A549 (cell line): ENCODE data around the gene SP110. TPM values are rescaled to one million over a fixed set of nuclear protein-coding genes. Genes with fewer than 3 reads are reported as not detected.

Source experiments
- ATAC-seq, 2 experiments: fragments of 200-7000 bp in 1 of 2; fragments of >200 bp in 1 of 2; cut with Nextera tagmentation in 1 of 2; cut with Tn5 transposase in 1 of 2; 3 replicates each; pipeline versions ENCODE4 v1.8.0 to v1.9.1; 2018 to 2020; ENCODE audit warnings: mild to moderate bottlenecking in 1 of 2, moderate library complexity in 1 of 2
- CTCF ChIA-PET: fragments of 300-600 bp; sonication (Branson Sonifier 250); formaldehyde crosslinking; extraction: SDS; loops from one replicate; lab custom pipeline; 2021; ENCODE audit warnings: antibody characterized with exemption, inconsistent platforms; lab: Yijun Ruan, JAX
- POLR2A ChIA-PET: fragments of 350-600 bp; formaldehyde crosslinking; extraction: SDS; loops from one replicate; lab custom pipeline; 2021; ENCODE audit warnings: antibody characterized with exemption, inconsistent platforms; lab: Yijun Ruan, JAX
- DNase-seq, 2 experiments: peaks; one replicate each; pipeline versions ENCODE4 v3.0.0 to v3.0.0-alpha.2; 2011 to 2016; ENCODE audit warnings: low read depth in 1 of 2, low spot score in 1 of 2
- FAIRE-seq: peaks from 2 replicates; lab custom pipeline; 2011; peaks lifted over from hg19 to GRCh38; lab: Jason Lieb, UNC
- H3K27ac ChIP-seq, 2 experiments: fragments of >200 bp; sonication (Bioruptor Twin); formaldehyde crosslinking; 3 replicates each; pipeline ENCODE4 v1.5.1; 2016 to 2017
- H3K4me1 ChIP-seq: fragments of >200 bp; sonication (Bioruptor Twin); formaldehyde crosslinking; 3 replicates; pipeline ENCODE4 v1.6.1; 2016
- H3K4me2 ChIP-seq: fragments of >200 bp; sonication (Bioruptor Twin); formaldehyde crosslinking; 3 replicates; pipeline ENCODE4 v1.6.1; 2016
- H3K4me3 ChIP-seq: fragments of >200 bp; sonication (Bioruptor Twin); formaldehyde crosslinking; 3 replicates; pipeline ENCODE4 v1.5.1; 2016
- H3K9me3 ChIP-seq: fragments of >200 bp; sonication (Bioruptor Twin); formaldehyde crosslinking; 3 replicates; pipeline ENCODE4 v1.6.1; 2016
- ATOH8 ChIP-seq: fragments of 250-450 bp; sonication (Bioruptor Pico); IDR thresholded peaks from 2 replicates; pipeline ENCODE4 v1.5.0; 2020; ENCODE audit warnings: low read depth, mild to moderate bottlenecking, moderate library complexity
- CBX8 ChIP-seq: fragments of 200-600 bp; sonication (generic); IDR thresholded peaks from 2 replicates; pipeline ENCODE4 v1.6.1; 2016
- CHD2 ChIP-seq: fragments of 150-350 bp; IDR thresholded peaks from 2 replicates; pipeline ENCODE4 v1.6.1; 2014; ENCODE audit warnings: low read length; ENCODE audit not compliant: partially characterized antibody
- CHD4 ChIP-seq: fragments of 200-600 bp; sonication (generic); IDR thresholded peaks from 2 replicates; pipeline ENCODE4 v1.6.1; 2016; ENCODE audit warnings: antibody characterized with exemption, mild to moderate bottlenecking, borderline replicate concordance
- EHMT2 ChIP-seq: fragments of 200-600 bp; sonication (generic); IDR thresholded peaks from 2 replicates; pipeline ENCODE4 v1.6.1; 2016; ENCODE audit warnings: antibody characterized with exemption, low read depth, mild to moderate bottlenecking, moderate library complexity
- ESRRA ChIP-seq: fragments of 150-350 bp; IDR thresholded peaks from 2 replicates; pipeline ENCODE4 v1.6.1; 2014; ENCODE audit warnings: mild to moderate bottlenecking, low read length, borderline replicate concordance
- FOXS1 ChIP-seq: fragments of 250-450 bp; sonication (Bioruptor Pico); IDR thresholded peaks from 2 replicates; pipeline ENCODE4 v1.5.0; 2020; ENCODE audit warnings: mild to moderate bottlenecking, moderate library complexity
- GATA3 ChIP-seq: IDR thresholded peaks from 2 replicates; pipeline ENCODE4 v1.6.1; 2012; ENCODE audit warnings: borderline replicate concordance
- HDAC2 ChIP-seq: fragments of 200-600 bp; sonication (generic); IDR thresholded peaks from 2 replicates; pipeline ENCODE4 v1.6.1; 2016
- HEYL ChIP-seq: fragments of 250-450 bp; sonication (Bioruptor Pico); IDR thresholded peaks from 2 replicates; pipeline ENCODE4 v1.8.0; 2021; ENCODE audit warnings: mild to moderate bottlenecking, moderate library complexity
- HOXA7 ChIP-seq: fragments of 250-450 bp; sonication (Bioruptor Pico); IDR thresholded peaks from 2 replicates; pipeline ENCODE4 v1.5.0; 2020; ENCODE audit warnings: mild to moderate bottlenecking, moderate library complexity
- HOXB5 ChIP-seq: fragments of 250-450 bp; sonication (Bioruptor Pico); IDR thresholded peaks from 2 replicates; pipeline ENCODE4 v1.5.0; 2020; ENCODE audit warnings: mild to moderate bottlenecking, moderate library complexity
- JUNB ChIP-seq: fragments of >200 bp; sonication (Bioruptor Twin); formaldehyde crosslinking; IDR thresholded peaks from 2 replicates; pipeline ENCODE4 v1.6.1; 2016
- MAX ChIP-seq: IDR thresholded peaks from 2 replicates; pipeline ENCODE4 v1.6.1; 2012
- MAZ ChIP-seq: fragments of 150-350 bp; IDR thresholded peaks from 2 replicates; pipeline ENCODE4 v1.6.1; 2014; ENCODE audit warnings: antibody characterized with exemption, low read depth, low read length, borderline replicate concordance
- PHF8 ChIP-seq: fragments of 200-600 bp; sonication (generic); IDR thresholded peaks from 2 replicates; pipeline ENCODE4 v1.6.1; 2016; ENCODE audit warnings: low read depth, mild to moderate bottlenecking, antibody characterized with exemption, moderate library complexity, borderline replicate concordance
- POLR2A ChIP-seq: IDR thresholded peaks from 2 replicates; pipeline ENCODE4 v1.6.1; 2012; ENCODE audit warnings: mild to moderate bottlenecking, low read length
- POLR2AphosphoS2 ChIP-seq: conservative IDR thresholded peaks from 2 replicates; pipeline ENCODE4 v1.6.1; 2012; ENCODE audit warnings: low read length, improper control_type of control experiment, inconsistent platforms
- RAD21 ChIP-seq, 2 experiments: fragments of >200 bp in 1 of 2; sonication (Bioruptor Twin) in 1 of 2; formaldehyde crosslinking in 1 of 2; IDR thresholded peaks in 1 of 2; conservative IDR thresholded peaks in 1 of 2; 2 replicates in 1 of 2; 3 replicates in 1 of 2; pipeline ENCODE4 v1.6.1; 2012 to 2018; ENCODE audit warnings: inconsistent platforms in 1 of 2
- RARB ChIP-seq: fragments of 250-450 bp; sonication (Bioruptor Pico); IDR thresholded peaks from 2 replicates; pipeline ENCODE4 v1.8.0; 2021; ENCODE audit warnings: mild to moderate bottlenecking, moderate library complexity
- RCOR1 ChIP-seq: fragments of 150-350 bp; IDR thresholded peaks from 2 replicates; pipeline ENCODE4 v1.6.1; 2014; ENCODE audit warnings: antibody characterized with exemption, low read length, low read depth
- SMC3 ChIP-seq: fragments of >200 bp; sonication (Bioruptor Twin); formaldehyde crosslinking; IDR thresholded peaks from 3 replicates; pipeline ENCODE4 v1.6.1; 2018; ENCODE audit warnings: inconsistent platforms
- TP53 ChIP-seq: fragments of 250-450 bp; sonication (Bioruptor Pico); IDR thresholded peaks from 2 replicates; pipeline ENCODE4 v1.5.0; 2021; ENCODE audit warnings: mild to moderate bottlenecking, moderate library complexity
- ZC3H11A ChIP-seq: fragments of 450-650 bp; IDR thresholded peaks from 2 replicates; pipeline ENCODE4 v1.6.1; 2014; ENCODE audit warnings: antibody characterized with exemption, mild to moderate bottlenecking
- ZFP36 ChIP-seq: fragments of 450-650 bp; IDR thresholded peaks from 2 replicates; pipeline ENCODE4 v1.6.1; 2014; ENCODE audit warnings: borderline replicate concordance; ENCODE audit not compliant: partially characterized antibody
- WGBS: methylation state at CpG from one replicate; pipeline ENCODE4 v1.1.6; 2017; ENCODE audit errors: missing lambda C conversion rate; 5-methylcytosine and 5-hydroxymethylcytosine counted together
- polyA plus RNA-seq, 4 experiments: library from polyadenylated mRNA; depleted of rRNA in 3 of 4; stranded (reverse); fragments of >200 nt; fragmentation: RNase III in 1 of 4; extraction: RNeasy Plus Mini Kit Qiagen cat#74134 plus additional on column Dnase treatment in 1 of 4; gene quantifications; 2 replicates in 3 of 4; 3 replicates in 1 of 4; pipeline ENCODE4 v1.2.3, GENCODE V29; 2011 to 2017

Gene SP110
- polyA plus RNA-seq, 2 of the 4 experiments (the other 2 are of a cell fraction): 3.6 to 4.6 TPM

GRCh38 chr2:230128623-230129342 lies 91.0 kb downstream of the SP110 start:
- Histone ChIP-seq H3K4me2 (no peak overlapping the region), H3K4me3 (no peak overlapping the region), H3K4me1 (no peaks in the 10 kb centered on the region), H3K9me3 (no peaks in the 10 kb centered on the region), H3K27ac (no peak overlapping the region)
- ChIA-PET POLR2A (no interaction called here), CTCF (interaction anchor here (0.6 kb wide), 2 partner anchors 31 to 140 kb away, joined by 3 read pairs; no protein-coding TSS in a partner anchor)
- no peak for FAIRE-seq
- 64% methylated on average over 7 of the region's 7 CpGs for WGBS
- ATAC-seq: no peak
- no peak for DNase-seq
- TF ChIP-seq HEYL (CRISPR knock-in tag): no peak
- no peak for TF ChIP-seq JUNB
- no peak for TF ChIP-seq ESRRA
- TF ChIP-seq HDAC2: no peak
- no peak for TF ChIP-seq HOXA7 (CRISPR knock-in tag)
- no peak for TF ChIP-seq POLR2AphosphoS2
- TF ChIP-seq GATA3: no peak

- H3K4me1 ChIP-seq: no peaks in the 10 kb centered on the region
- ChIA-PET CTCF (no interaction called here), POLR2A (no interaction called here)
- no peaks in the 10 kb centered on the region for H3K9me3 ChIP-seq
- no peak for FAIRE-seq
- H3K4me3 ChIP-seq: no peak overlapping the region
- H3K27ac ChIP-seq: no peak overlapping the region
- no peak for DNase-seq
- no peak for ATAC-seq
- TF ChIP-seq RAD21 (conservative IDR thresholded peaks at IDR 0.05 in 1 of 2, IDR thresholded peaks at IDR 0.05 in 1 of 2) (no peak), ATOH8 (CRISPR knock-in tag) (no peak), MAX (no peak), HOXB5 (CRISPR knock-in tag) (no peak), POLR2A (no peak)
- H3K4me2 ChIP-seq: no peak overlapping the region
- WGBS: 60% methylated on average over 1 of the region's 1 CpG
Measured at GRCh38 chr2:230127195-230127594, 92.6 kb downstream of the SP110 start.

DNA sequence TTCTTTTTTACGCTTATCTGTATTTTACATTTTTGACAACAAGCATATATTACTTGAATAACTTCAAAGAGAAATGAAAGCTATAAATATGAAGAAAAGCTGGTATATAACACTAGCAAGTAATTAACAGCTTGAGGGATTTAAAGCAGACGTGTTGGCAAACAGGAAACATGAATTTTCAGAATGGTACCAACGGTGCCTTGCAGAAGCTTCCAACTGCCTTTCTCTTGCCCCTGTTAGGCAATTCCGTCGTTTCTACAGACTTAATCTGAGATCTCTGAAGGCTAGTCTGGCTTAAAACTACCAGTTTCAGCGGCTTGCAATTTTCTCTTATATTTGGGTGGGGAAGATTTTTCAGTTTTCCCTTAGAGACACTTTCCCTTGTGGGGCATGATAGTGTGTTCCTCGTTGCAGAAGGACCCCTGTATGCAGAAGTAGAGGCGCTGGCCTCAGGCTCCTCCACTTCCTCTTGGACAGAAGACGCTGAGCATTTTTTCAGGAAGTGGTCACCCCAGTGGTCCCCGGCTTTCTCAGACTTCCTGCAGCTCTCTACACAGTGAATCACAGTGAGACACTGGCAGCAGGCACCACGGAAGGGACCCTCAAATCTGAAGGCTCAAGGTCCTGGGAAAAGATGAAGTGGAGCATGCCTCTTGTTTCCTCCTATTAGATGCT lies 94.9 kb downstream of the SP110 start:
- Histone ChIP-seq H3K4me1 (no peaks in the 10 kb centered on the region), H3K4me2 (no peak overlapping the region), H3K9me3 (no peaks in the 10 kb centered on the region), H3K4me3 (no peak overlapping the region), H3K27ac (no peak overlapping the region)
- ChIA-PET POLR2A (no interaction called here), CTCF (interaction anchor here (1.5 kb wide), 1 partner anchor 35 kb away, joined by 7 read pairs; no protein-coding TSS in a partner anchor)
- ATAC-seq (no peak), DNase-seq (no peak), FAIRE-seq (no peak)
- TF ChIP-seq EHMT2 (no peak), POLR2A (no peak), MAZ (no peak), ZFP36 (no peak), CBX8 (no peak), PHF8 (no peak), TP53 (CRISPR knock-in tag) (no peak), RCOR1 (no peak), CHD2 (no peak), RARB (no peak), SMC3 (no peak), ESRRA (no peak), CHD4 (no peak), FOXS1 (no peak), GATA3 (no peak), ZC3H11A (no peak)
- 42% methylated on average over 11 of the region's 11 CpGs for WGBS
